ENCODE measurements around the gene STOM.

GRCh38 chr9:121305269-121305994 lies 64.6 kb downstream of the STOM start:
- TF ChIP-seq CTCF (IDR thresholded peaks at IDR 0.05; ENCODE audit: low read length) = no peak
- TF ChIP-seq EZH2phosphoT487 (IDR thresholded peaks at IDR 0.05; ENCODE audit: low read length) = no peak

All from MM.1S (cell line).